BLaER1 (cell line): Measurements from ENCODE around the gene ACY1.
"Not testable (repeated sequence)": the region's sequence is repeated elsewhere in the genome, so short reads cannot be mapped to it uniquely, and the experiment has no call there.

ENCODE experiments used
- H3K27ac ChIP-seq: shearing (Covaris generic); formaldehyde crosslinking; 2 replicates; pipeline ENCODE4 v1.8.1; 2022
- H3K27me3 ChIP-seq: shearing (Covaris generic); formaldehyde crosslinking; 2 replicates; pipeline ENCODE4 v1.8.1; 2022
- H3K36me3 ChIP-seq: shearing (Covaris generic); formaldehyde crosslinking; 2 replicates; pipeline ENCODE4 v1.8.1; 2022
- H3K4me1 ChIP-seq: shearing (Covaris generic); formaldehyde crosslinking; 2 replicates; pipeline ENCODE4 v1.8.1; 2022
- H3K4me2 ChIP-seq: shearing (Covaris generic); formaldehyde crosslinking; 2 replicates; pipeline ENCODE4 v1.8.1; 2022
- H3K4me3 ChIP-seq: shearing (Covaris generic); formaldehyde crosslinking; 2 replicates; pipeline ENCODE4 v1.8.1; 2022
- H3K9ac ChIP-seq: shearing (Covaris generic); formaldehyde crosslinking; 2 replicates; pipeline ENCODE4 v1.8.1; 2022
- H3K9me3 ChIP-seq: shearing (Covaris generic); formaldehyde crosslinking; 2 replicates; pipeline ENCODE4 v1.8.1; 2022
- H4K20me1 ChIP-seq: shearing (Covaris generic); formaldehyde crosslinking; 2 replicates; pipeline ENCODE4 v1.8.1; 2022
- Cebpa-rat ChIP-seq: shearing (Covaris generic); IDR thresholded peaks from 2 replicates; pipeline ENCODE4 v1.8.1; 2022

The ACY1 gene

DNA sequence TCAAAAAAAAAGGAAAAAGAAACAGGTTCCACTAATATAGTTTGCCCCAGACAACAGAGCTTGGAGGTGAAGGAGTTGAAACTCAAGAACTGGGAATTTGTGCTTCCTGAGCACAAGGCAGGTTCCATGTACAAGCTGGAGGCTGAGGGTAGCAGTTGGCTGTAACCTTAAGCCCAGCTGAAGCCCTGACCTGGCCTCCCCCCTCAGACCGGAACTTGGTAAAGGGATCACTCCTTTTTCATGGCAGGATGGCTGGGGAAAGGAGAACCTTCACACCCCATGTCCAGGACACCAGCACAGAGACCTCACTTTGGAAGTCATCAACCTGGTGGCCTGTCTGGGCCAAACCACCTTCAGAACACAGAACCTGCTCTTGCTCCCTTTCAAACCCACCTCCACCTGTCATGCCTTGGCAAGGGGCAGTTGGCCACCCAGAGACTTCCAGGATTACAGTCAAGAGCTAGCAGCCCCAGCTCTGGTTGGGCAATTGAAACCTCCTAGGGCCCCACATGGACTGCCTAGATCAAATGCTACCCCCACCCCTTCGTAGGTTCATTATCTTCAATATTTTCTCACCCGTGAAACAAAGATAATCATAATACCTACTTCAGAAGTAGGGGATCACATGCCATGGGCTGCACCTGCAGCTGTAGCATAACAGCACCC is 8.8 kb downstream of the ACY1 start:
- peaks cover 73% of the 10 kb centered on the region for H4K20me1 ChIP-seq
- no peak for TF ChIP-seq Cebpa-rat
- H3K4me2 ChIP-seq = peak overlapping the region; percentile 97
- H3K9ac ChIP-seq = peak overlapping the region; percentile 5; the same call in 1 of the 2 replicates
- peak overlapping the region; percentile 33; the same call in 1 of the 2 replicates for H3K4me3 ChIP-seq
- H3K9me3 ChIP-seq = no peaks in the 10 kb centered on the region
- peaks cover 60% of the 10 kb centered on the region for H3K36me3 ChIP-seq
- peaks cover 61% of the 10 kb centered on the region for H3K4me1 ChIP-seq
- H3K27ac ChIP-seq = peak overlapping the region; percentile 4; the same call in 1 of the 2 replicates
- no peaks in the 10 kb centered on the region for H3K27me3 ChIP-seq

DNA sequence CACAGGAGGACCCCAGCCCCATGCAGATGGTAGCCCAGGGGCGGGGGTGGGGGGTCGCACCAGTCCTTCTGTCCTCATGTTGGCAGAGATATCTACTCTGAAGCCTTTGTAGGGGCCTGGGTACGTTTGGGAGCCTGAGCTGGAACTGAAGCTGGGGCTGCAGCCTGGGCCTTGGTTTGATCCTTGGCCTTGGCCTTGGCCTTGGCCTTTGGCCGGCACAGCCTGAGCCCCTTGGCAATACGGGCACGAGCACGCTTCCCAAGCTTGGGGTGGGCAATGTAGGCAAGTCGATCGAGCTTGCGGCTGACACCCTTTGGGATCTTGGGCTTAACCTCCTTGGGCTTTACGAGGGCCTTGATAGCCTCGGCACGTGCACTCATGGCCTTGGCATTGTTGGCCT is 10.3 kb downstream of the ACY1 start:
- not testable (repeated sequence) for H3K9me3 ChIP-seq, H3K27ac ChIP-seq, H3K27me3 ChIP-seq
- H3K4me2 ChIP-seq = peak overlapping the region; percentile 97
- H3K4me3 ChIP-seq = peak overlapping the region; percentile 83; the same call in 1 of the 2 replicates
- peaks cover 56% of the 10 kb centered on the region for H3K36me3 ChIP-seq
- H3K9ac ChIP-seq = peak overlapping the region; percentile 98; the same call in 1 of the 2 replicates
- peaks cover 61% of the 10 kb centered on the region for H3K4me1 ChIP-seq
- H4K20me1 ChIP-seq = peaks cover 63% of the 10 kb centered on the region

DNA sequence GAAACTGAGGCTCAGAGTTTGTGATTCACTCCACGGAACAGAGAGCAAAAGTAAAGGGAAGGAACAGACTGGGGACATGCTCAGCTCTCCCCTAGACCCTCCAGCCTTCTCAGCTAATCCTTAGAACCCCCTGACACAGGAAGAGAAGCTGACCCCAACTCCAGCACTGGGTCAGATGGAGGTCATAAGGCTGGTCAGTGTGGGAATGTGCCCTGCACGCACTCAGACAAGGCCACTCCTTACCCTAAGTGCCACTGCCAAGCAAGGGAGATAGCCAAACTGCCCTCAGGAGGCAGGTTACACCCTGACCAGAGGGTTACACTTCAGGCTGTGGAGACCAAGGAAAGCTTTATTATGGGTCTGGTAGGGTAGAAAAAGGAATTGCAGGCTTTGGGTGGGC is 11.2 kb downstream of the ACY1 start:
- peak overlapping the region; percentile 97 for H3K27ac ChIP-seq
- H4K20me1 ChIP-seq = peaks cover 54% of the 10 kb centered on the region

DNA sequence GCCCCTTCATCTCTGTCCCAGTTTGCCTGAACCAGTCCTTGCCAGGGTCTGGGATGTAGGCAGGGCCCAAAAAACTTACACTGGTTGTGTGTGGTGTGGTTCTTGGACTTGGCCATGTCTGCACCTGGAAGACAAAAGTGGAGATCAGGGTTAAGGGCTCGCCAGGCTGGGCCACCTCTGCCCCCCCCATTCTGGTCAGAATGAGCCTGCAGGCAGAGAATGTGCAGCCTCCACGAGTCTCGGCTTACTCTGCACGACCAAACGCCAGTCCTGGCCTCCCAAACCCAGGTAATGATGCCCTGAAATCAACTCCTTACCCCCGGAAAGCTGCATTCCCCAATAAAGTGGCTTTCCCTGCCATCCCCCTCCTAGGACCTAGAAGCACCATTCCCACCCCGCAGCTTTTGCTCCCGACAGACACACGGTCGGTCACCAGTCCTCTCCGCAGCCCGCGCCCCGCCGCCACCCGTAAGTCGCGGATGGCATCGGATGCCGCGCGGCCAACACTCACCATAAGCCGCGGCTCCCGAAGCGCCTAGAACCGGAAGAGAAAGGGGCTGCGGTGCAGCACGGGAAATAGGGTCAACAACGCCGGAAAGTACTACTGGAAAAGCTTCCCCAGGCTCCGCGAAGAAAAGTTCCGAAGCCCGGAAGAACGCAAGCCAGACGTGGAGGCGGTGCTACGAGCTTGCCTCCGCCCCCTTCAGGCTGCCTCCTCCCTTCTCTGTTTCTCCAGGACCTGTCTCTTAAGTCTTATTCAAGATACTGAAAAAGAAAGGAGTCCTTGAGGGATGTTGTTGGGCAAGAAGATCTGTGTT is 12.2 kb downstream of the ACY1 start, which contains the start of gene RPL29:
Gene RPL29 (minus strand): TSS at position 550 of the 818 bp plus-strand sequence. CDS start 434 bp downstream, at position 116.
- no peak for TF ChIP-seq Cebpa-rat
- Histone ChIP-seq H4K20me1 (peaks cover 44% of the 10 kb centered on the region), H3K4me1 (peaks cover 52% of the 10 kb centered on the region), H3K9ac (peak within 1 kb of the TSS; percentile 98), H3K4me3 (peak within 1 kb of the TSS; percentile 83), H3K36me3 (peaks cover 42% of the 10 kb centered on the region), H3K27ac (peak within 1 kb of the TSS; percentile 97), H3K4me2 (peak within 1 kb of the TSS; percentile 97), H3K27me3 (no peaks in the 10 kb centered on the region), H3K9me3 (no peaks in the 10 kb centered on the region)

More for the DNA sequence above, 11.2 kb downstream of the ACY1 start:
- peak overlapping the region; percentile 97 for H3K4me2 ChIP-seq
- H3K36me3 ChIP-seq = peaks cover 47% of the 10 kb centered on the region
- no peak for TF ChIP-seq Cebpa-rat
- H3K27me3 ChIP-seq = no peaks in the 10 kb centered on the region
- H3K4me3 ChIP-seq = peak overlapping the region; percentile 83
- H3K9ac ChIP-seq = peak overlapping the region; percentile 98
- peaks cover 56% of the 10 kb centered on the region for H3K4me1 ChIP-seq
- no peaks in the 10 kb centered on the region for H3K9me3 ChIP-seq

DNA sequence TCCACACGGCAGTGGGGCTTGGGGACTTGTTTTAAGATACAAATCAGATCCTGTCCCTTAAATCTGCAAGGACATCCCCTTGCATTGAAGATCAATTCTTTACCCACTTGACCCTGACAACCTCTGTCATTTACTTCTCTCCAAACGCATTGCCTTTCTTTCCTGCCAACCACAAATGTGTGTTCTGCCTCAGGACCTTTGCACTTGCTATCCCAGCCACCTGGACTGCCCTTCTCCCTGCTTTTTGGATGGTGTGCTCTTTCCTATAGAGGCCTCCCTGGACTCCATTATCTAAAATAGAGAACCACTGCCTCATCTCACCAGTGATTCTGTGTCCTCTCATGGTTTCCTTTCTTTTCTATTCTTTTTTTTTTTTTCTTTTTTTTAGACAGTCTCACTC is 13.8 kb downstream of the ACY1 start:
- no peak for TF ChIP-seq Cebpa-rat
- H3K27ac ChIP-seq = no peak overlapping the region
- H3K9me3 ChIP-seq = no peaks in the 10 kb centered on the region
- H3K4me2 ChIP-seq = no peak overlapping the region
- H3K4me3 ChIP-seq = no peak overlapping the region
- H3K36me3 ChIP-seq = peaks cover 30% of the 10 kb centered on the region
- no peaks in the 10 kb centered on the region for H3K27me3 ChIP-seq
- H3K4me1 ChIP-seq = peaks cover 50% of the 10 kb centered on the region
- H3K9ac ChIP-seq = no peak overlapping the region
- peaks cover 28% of the 10 kb centered on the region for H4K20me1 ChIP-seq

DNA sequence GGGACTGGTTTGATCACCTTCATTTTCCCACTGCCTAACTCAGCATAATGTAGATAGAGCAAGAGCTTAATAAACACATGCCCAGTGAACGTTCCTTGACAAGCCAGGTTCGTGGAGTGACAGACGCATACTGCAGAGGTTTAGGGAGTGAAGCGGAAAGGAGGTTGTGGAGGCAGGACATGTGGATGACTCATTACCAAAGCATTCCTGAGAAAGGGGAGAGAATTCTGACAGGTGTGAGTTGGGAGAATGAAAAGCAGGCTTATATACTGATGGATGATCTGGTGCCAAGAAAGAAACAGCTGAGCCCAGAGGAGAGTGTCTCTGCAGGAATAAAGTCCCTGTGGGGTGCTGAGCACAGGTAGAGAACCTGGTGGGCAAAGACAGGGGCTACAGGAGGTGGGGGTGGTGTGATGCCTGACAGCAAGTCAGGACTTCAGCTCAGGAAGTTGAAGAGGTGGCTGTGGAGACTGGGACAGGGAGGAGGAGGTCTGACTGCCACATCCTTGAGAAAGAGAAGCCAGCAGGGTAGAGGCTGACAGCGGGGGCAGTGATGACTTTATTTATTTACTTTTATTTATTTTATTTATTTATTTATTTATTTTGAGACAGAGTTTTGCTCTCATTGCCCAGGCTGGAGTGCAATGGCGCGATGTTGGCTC is 14.7 kb downstream of the ACY1 start:
- Histone ChIP-seq H3K4me1 (peaks cover 45% of the 10 kb centered on the region), H3K4me3 (no peak overlapping the region), H3K27me3 (no peaks in the 10 kb centered on the region), H3K9me3 (no peaks in the 10 kb centered on the region), H3K27ac (no peak overlapping the region), H3K9ac (no peak overlapping the region), H3K4me2 (no peak overlapping the region), H4K20me1 (peaks cover 19% of the 10 kb centered on the region), H3K36me3 (peaks cover 21% of the 10 kb centered on the region)
- no peak for TF ChIP-seq Cebpa-rat

DNA sequence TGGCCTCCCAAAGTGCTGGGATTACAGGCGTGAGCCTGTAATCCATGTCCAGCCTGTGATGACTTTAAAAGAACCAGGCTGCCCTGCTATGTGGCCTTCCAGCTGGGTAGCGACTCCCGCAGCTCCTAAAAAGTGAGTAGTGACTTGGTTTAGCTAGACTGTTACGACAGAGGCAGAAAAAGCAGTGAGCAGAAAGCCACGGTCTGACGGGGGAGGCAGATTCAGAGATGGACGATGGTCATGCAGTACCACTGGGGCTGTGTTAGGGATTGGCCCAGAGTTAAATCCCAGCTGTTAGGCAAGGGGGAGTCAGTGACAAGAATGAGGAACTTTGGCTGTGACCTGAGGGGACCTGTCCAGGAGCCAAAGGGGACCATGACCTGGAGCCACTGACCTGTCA is 15.4 kb downstream of the ACY1 start:
- no peak overlapping the region for H3K27ac ChIP-seq
- TF ChIP-seq Cebpa-rat = no peak
- peaks cover 14% of the 10 kb centered on the region for H3K36me3 ChIP-seq
- H4K20me1 ChIP-seq = peaks cover 12% of the 10 kb centered on the region
- H3K4me1 ChIP-seq = peaks cover 39% of the 10 kb centered on the region
- H3K9ac ChIP-seq = no peak overlapping the region
- no peaks in the 10 kb centered on the region for H3K27me3 ChIP-seq
- H3K4me3 ChIP-seq = no peak overlapping the region
- H3K9me3 ChIP-seq = no peaks in the 10 kb centered on the region
- H3K4me2 ChIP-seq = no peak overlapping the region

DNA sequence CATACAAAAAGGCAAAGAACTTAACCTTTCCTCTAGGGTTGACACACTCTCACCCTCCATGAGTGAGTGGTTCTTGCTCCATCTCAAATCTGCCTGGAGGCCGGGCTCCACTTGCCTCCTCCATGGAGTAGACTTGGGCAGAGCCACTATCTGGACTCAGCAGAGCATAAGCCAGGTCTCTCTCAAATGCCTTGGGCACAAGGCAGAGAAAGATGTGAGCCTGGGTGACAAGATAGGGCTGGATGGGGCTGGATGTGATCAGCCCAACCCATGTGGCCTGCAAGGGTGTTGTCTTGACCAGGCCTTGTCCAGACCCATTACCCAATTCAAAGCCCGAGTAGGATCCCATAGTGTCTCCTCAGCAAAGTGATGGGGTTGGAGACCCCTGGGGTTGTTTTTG is 16.5 kb downstream of the ACY1 start:
- Histone ChIP-seq H3K36me3 (peaks cover 3% of the 10 kb centered on the region), H3K4me3 (no peak overlapping the region), H4K20me1 (peaks cover 1% of the 10 kb centered on the region; the same call in 1 of the 2 replicates), H3K27ac (peak overlapping the region; percentile 21; the same call in 1 of the 2 replicates), H3K4me2 (0 out of 2 replicates have a peak overlapping the region, but pooled peaks have one; percentile 20), H3K9ac (peak overlapping the region; percentile 23; the same call in 1 of the 2 replicates), H3K27me3 (no peaks in the 10 kb centered on the region), H3K4me1 (peaks cover 39% of the 10 kb centered on the region), H3K9me3 (no peaks in the 10 kb centered on the region)
- TF ChIP-seq Cebpa-rat = no peak

DNA sequence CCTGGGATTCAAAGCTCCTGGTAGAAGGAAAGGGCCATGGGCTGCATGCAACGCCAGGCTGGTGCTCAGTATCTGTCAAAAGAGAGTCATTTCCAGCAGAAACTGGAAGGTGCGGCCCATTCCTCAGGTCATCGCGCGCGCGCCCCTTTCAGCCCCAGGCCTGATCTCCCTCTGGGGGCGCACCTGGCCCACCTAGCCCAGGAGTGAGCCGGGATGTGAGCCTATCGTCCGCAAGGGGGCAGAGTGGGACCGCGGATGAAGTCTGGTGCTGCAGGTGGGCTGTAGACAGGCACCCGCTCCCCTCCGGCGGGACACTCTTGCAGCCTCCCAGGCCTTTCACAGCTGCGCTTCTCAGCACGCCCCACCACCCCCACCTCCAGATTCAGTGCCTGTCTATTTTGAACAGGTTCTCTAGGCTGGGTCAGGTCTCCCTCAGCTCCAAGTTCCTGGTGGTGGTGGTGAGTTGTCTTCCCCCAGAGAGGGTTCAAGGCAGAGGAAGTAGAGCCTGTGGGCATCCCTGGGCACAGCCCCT is 18.2 kb downstream of the ACY1 start:
- Histone ChIP-seq H3K4me2 (peak overlapping the region; percentile 67), H3K9ac (0 out of 2 replicates have a peak overlapping the region, but pooled peaks have one; percentile 4), H3K4me3 (no peak overlapping the region), H3K27ac (no peak overlapping the region), H3K27me3 (no peaks in the 10 kb centered on the region), H3K4me1 (peaks cover 51% of the 10 kb centered on the region), H4K20me1 (no peaks in the 10 kb centered on the region), H3K36me3 (no peaks in the 10 kb centered on the region), H3K9me3 (no peaks in the 10 kb centered on the region)
- no peak for TF ChIP-seq Cebpa-rat
